HepG2 (cell line): Measurements from ENCODE around the gene SMIM13.

Source experiments
- NFE2 ChIP-seq: sonication (generic); formaldehyde crosslinking; IDR thresholded peaks from 2 replicates; pipeline ENCODE4 v1.4.0; 2020; ENCODE audit warnings: missing genetic modification reagents
- POLR2A ChIP-seq, 2 experiments: IDR thresholded peaks; 2 replicates each; pipeline ENCODE4 v1.6.1; 2011; ENCODE audit warnings: low read depth in 2 of 2, low read length in 2 of 2, mild to moderate bottlenecking in 1 of 2, moderate library complexity in 1 of 2; ENCODE audit not compliant: insufficient read depth in 1 of 2
- ZNF792 ChIP-seq: IDR thresholded peaks from 2 replicates; pipeline ENCODE4 v1.6.1; 2016
- TF ChIP-seq, protein P1 (sequence below): sonication (generic); formaldehyde crosslinking; IDR thresholded peaks from 2 replicates; pipeline ENCODE4 v1.5.0; 2020; ENCODE audit warnings: mild to moderate bottlenecking, missing genetic modification reagents, moderate library complexity

DNA sequence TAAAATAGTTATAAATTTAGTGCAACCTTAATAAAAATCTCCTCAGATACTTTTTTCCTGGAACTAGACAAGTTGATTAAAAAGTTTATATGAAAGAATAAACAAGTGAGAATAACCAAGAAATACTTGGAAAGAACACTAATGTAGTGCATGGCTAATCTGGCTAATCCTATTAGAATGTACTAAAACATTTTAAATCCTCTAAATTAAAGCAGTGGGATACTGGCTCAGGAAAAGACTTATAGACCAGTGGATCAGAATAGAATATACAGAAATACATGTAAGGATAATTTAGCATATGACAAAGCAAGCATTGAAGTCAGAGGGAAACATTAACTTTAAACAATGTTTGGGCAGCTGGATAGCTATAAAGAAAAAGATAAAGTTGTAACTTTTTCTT lies 58.9 kb downstream of the SMIM13 start:
- TF ChIP-seq NFE2 (no peak), POLR2A (IDR thresholded peaks at IDR 0.05; ENCODE audit: insufficient read depth in 1 of 2, low read depth in 2 of 2, low read length in 2 of 2) (no peak), ZNF792 (no peak)
- TF ChIP-seq, protein P1, sequence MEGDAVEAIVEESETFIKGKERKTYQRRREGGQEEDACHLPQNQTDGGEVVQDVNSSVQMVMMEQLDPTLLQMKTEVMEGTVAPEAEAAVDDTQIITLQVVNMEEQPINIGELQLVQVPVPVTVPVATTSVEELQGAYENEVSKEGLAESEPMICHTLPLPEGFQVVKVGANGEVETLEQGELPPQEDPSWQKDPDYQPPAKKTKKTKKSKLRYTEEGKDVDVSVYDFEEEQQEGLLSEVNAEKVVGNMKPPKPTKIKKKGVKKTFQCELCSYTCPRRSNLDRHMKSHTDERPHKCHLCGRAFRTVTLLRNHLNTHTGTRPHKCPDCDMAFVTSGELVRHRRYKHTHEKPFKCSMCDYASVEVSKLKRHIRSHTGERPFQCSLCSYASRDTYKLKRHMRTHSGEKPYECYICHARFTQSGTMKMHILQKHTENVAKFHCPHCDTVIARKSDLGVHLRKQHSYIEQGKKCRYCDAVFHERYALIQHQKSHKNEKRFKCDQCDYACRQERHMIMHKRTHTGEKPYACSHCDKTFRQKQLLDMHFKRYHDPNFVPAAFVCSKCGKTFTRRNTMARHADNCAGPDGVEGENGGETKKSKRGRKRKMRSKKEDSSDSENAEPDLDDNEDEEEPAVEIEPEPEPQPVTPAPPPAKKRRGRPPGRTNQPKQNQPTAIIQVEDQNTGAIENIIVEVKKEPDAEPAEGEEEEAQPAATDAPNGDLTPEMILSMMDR (CRISPR knock-in tag), result no peak
